Measurements from ENCODE around the gene ABCB6. TPM values are rescaled to one million over a fixed set of nuclear protein-coding genes. Genes with fewer than 3 reads are reported as not detected.

Gene ABCB6
- total and polyA plus RNA-seq, 2 of the 8 experiments (the other 6 are each of a cell fraction or from before 2014, with no cell fraction given) = 44.9 to 50.6 TPM

- H4K91ac ChIP-seq (replicated peaks; ENCODE audit: insufficient read length, low read length) = no peak overlapping the region
- no peak for FAIRE-seq
- H3K4me1 ChIP-seq (replicated peaks in 1 of 4; ENCODE audit: control insufficient read depth in 3 of 4, insufficient read depth in 4 of 4, low read length in 3 of 4) = peaks cover 0 to 12% (median 6%) of the 10 kb centered on the region in 4 experiments; a peak in 3 of 7 replicates
- H3K27me3 ChIP-seq (replicated peaks in 1 of 4; ENCODE audit: control insufficient read depth in 3 of 4, extremely low read depth in 1 of 4, insufficient read depth in 3 of 4, low read length in 3 of 4) = no peaks in the 10 kb centered on the region; a peak in 1 of 7 replicates
- ChIA-PET POLR2A (ENCODE audit: partially characterized antibody) (interaction anchor here (0.7 to 14.0 kb wide), 6 partner anchors 9 to 44 kb away, joined by 3 to 190 read pairs (median 32); partner anchors contain the start of genes ANKZF1, ATG9A, GLB1L and STK16), CTCF (ENCODE audit: partially characterized antibody) (interaction anchor here (0.6 to 1.7 kb wide), 8 partner anchors 8 to 561 kb away, joined by 3 to 6 read pairs (median 4); no protein-coding TSS in a partner anchor)
- no peaks in the 10 kb centered on the region for H3K79me2 ChIP-seq (ENCODE audit: control insufficient read depth in 1 of 2, insufficient read depth in 2 of 2, low read length in 2 of 2)
- H4K8ac ChIP-seq (ENCODE audit: extremely low read depth, insufficient read depth, low read length) = no peak overlapping the region
- no peak overlapping the region for H4K5ac ChIP-seq (ENCODE audit: insufficient read length, low read depth, low read length)
- H3K4me3 ChIP-seq (ENCODE audit: extremely low read depth in 1 of 4, insufficient read depth in 2 of 4, low read depth in 3 of 4, low read length in 4 of 4) = no peak overlapping the region
- no peak overlapping the region for H3K23ac ChIP-seq (ENCODE audit: insufficient read length)
- no peak for DNase-seq (ENCODE audit: low read depth in 1 of 2, low spot score in 2 of 2)
- no peak overlapping the region for H2BK15ac ChIP-seq (ENCODE audit: low read length)
- no peak overlapping the region for H3K27ac ChIP-seq (ENCODE audit: low read depth, low read length)
- H3K14ac ChIP-seq (ENCODE audit: insufficient read length) = no peak overlapping the region
- peaks cover 14 to 44% (median 24%) of the 10 kb centered on the region in 4 experiments for H3K36me3 ChIP-seq (ENCODE audit: control insufficient read depth in 2 of 4, insufficient read depth in 4 of 4, low read length in 3 of 4)
- no peak overlapping the region for H3K18ac ChIP-seq (ENCODE audit: extremely low read depth, low read length)
- no peak overlapping the region for H3K4me2 ChIP-seq (ENCODE audit: insufficient read depth in 1 of 2, low read depth in 2 of 2, low read length in 2 of 2)
- 0 out of 2 replicates have a peak overlapping the region, but pooled peaks have one; percentile 23 for H2BK12ac ChIP-seq (ENCODE audit: low read depth, low read length)
- no peak overlapping the region for H3K56ac ChIP-seq (replicated peaks; ENCODE audit: insufficient read length, low read depth, low read length)
- peaks cover 0 to 2% of the 10 kb centered on the region in 2 experiments for H4K20me1 ChIP-seq (replicated peaks in 1 of 2; ENCODE audit: control insufficient read depth in 1 of 2, insufficient read depth in 2 of 2, low read length in 2 of 2)
- no peak overlapping the region for H3K4ac ChIP-seq (replicated peaks; ENCODE audit: insufficient read length, low read depth, low read length)
- no peak overlapping the region for H3K9ac ChIP-seq (replicated peaks in 1 of 4; ENCODE audit: extremely low read depth in 1 of 4, low read depth in 3 of 4, low read length in 3 of 4)
- 88% methylated on average over 14 of the region's 27 CpGs; no CpG with 5 or more reads in 1 of the 2 experiments for WGBS, 2 experiments (ENCODE audit: extremely low coverage in 1 of 2, insufficient coverage in 1 of 2, insufficient read length in 1 of 2, insufficient replicate concordance in 2 of 2, low coverage in 1 of 2, low lambda C conversion rate in 2 of 2, missing lambda C conversion rate in 1 of 2)
- H3K23me2 ChIP-seq (ENCODE audit: low read depth, low read length) = peaks cover 14% of the 10 kb centered on the region
- H2AFZ ChIP-seq (ENCODE audit: low read length) = no peak overlapping the region
- H2AK5ac ChIP-seq (ENCODE audit: low read depth, low read length) = no peak overlapping the region
- H3K79me1 ChIP-seq (ENCODE audit: low read depth, low read length) = no peaks in the 10 kb centered on the region
- H2BK20ac ChIP-seq (ENCODE audit: low read length) = no peak overlapping the region
- no peak overlapping the region for H2BK5ac ChIP-seq (ENCODE audit: low read depth, low read length)
- H2BK120ac ChIP-seq (replicated peaks; ENCODE audit: low read depth, low read length) = no peak overlapping the region
- H3K9me3 ChIP-seq (ENCODE audit: insufficient read depth in 2 of 2, low read depth in 1 of 2, low read length in 1 of 2) = no peaks in the 10 kb centered on the region
- no peak for TF ChIP-seq POLR2AphosphoS5 (IDR thresholded peaks at IDR 0.05; ENCODE audit: low read depth, low read length)
- no peak for TF ChIP-seq KDM5A (IDR thresholded peaks at IDR 0.05; ENCODE audit: low read length)
- TF ChIP-seq PHF8 (conservative IDR thresholded peaks at IDR 0.05; ENCODE audit: low read depth, low read length) = no peak
- no peak for TF ChIP-seq RNF2 (IDR thresholded peaks at IDR 0.05; ENCODE audit: borderline replicate concordance, low read depth, low read length, missing control alignments, poor library complexity, severe bottlenecking)
- TF ChIP-seq SAP30 (IDR thresholded peaks at IDR 0.05; ENCODE audit: insufficient read depth, insufficient replicate concordance, low read length) = no peak
- no peak for TF ChIP-seq SIX5 (IDR thresholded peaks at IDR 0.05; ENCODE audit: low read depth, low read length)
- no peak for TF ChIP-seq JUN (IDR thresholded peaks at IDR 0.05; ENCODE audit: low read depth, low read length)
- no peak for TF ChIP-seq SRF (IDR thresholded peaks at IDR 0.05; ENCODE audit: low read depth, low read length)
- TF ChIP-seq USF2 (IDR thresholded peaks at IDR 0.05; ENCODE audit: low read length) = no peak
- TF ChIP-seq E2F6 (IDR thresholded peaks at IDR 0.05) = no peak
Observed at GRCh38 chr2:219215871-219216534, 2.8 kb downstream of the ABCB6 start.

Data from H1 (cell line).